GM21825 (cell line): ENCODE measurements around the gene CLSTN1.
"Not testable (repeated sequence)": the region's sequence is repeated elsewhere in the genome, so short reads cannot be mapped to it uniquely, and the experiment has no call there.

Experiments
- ATAC-seq: cut with Tn5 transposase; IDR thresholded peaks from one replicate; pipeline ENCODE4 v1.9.1; 2021; ENCODE audit warnings: mild to moderate bottlenecking, moderate library complexity; ENCODE audit not compliant: unreplicated experiment

The CLSTN1 gene

GRCh38 chr1:9717193-9718005 lies 106.4 kb downstream of the CLSTN1 start:
- peak; percentile 62 for ATAC-seq

GRCh38 chr1:9716404-9717192 lies 107.2 kb downstream of the CLSTN1 start:
- ATAC-seq, result no peak

- ATAC-seq, result no peak
Measured at GRCh38 chr1:9715536-9716226, 108.1 kb downstream of the CLSTN1 start.

- ATAC-seq, result no peak
Measured at GRCh38 chr1:9714257-9714718, 109.5 kb downstream of the CLSTN1 start.

GRCh38 chr1:9712767-9713166 lies 111.0 kb downstream of the CLSTN1 start:
- ATAC-seq, result not testable (repeated sequence)

GRCh38 chr1:9711466-9712020 lies 112.2 kb downstream of the CLSTN1 start:
- ATAC-seq, result no peak

GRCh38 chr1:9710037-9710436 lies 113.7 kb downstream of the CLSTN1 start:
- ATAC-seq, result no peak

GRCh38 chr1:9706178-9706577 lies 117.6 kb downstream of the CLSTN1 start:
- ATAC-seq, result no peak

GRCh38 chr1:9705337-9706093 lies 118.2 kb downstream of the CLSTN1 start:
- no peak for ATAC-seq

GRCh38 chr1:9703681-9704080 lies 120.1 kb downstream of the CLSTN1 start:
- no peak for ATAC-seq

- no peak for ATAC-seq
Measured at GRCh38 chr1:9703165-9703509, 120.6 kb downstream of the CLSTN1 start.

GRCh38 chr1:9701665-9702064 lies 122.1 kb downstream of the CLSTN1 start:
- no peak for ATAC-seq

GRCh38 chr1:9700340-9700739 lies 123.4 kb downstream of the CLSTN1 start:
- no peak for ATAC-seq

GRCh38 chr1:9699361-9699760 lies 124.4 kb downstream of the CLSTN1 start:
- ATAC-seq, result no peak

- ATAC-seq, result no peak
Measured at GRCh38 chr1:9696793-9697192, 127.0 kb downstream of the CLSTN1 start.

- ATAC-seq, result no peak
Measured at GRCh38 chr1:9691691-9692090, 132.1 kb downstream of the CLSTN1 start.

GRCh38 chr1:9691108-9691445 lies 132.7 kb downstream of the CLSTN1 start:
- no peak for ATAC-seq

- no peak for ATAC-seq
Measured at GRCh38 chr1:9690440-9691107, 133.2 kb downstream of the CLSTN1 start.

- no peak for ATAC-seq
Measured at GRCh38 chr1:9689971-9690381, 133.8 kb downstream of the CLSTN1 start.
